ENCODE data around the gene AMER2. TPM values are rescaled to one million over a fixed set of nuclear protein-coding genes. Genes with fewer than 3 reads are reported as not detected.

AMER2 gene
- total RNA-seq, 1 experiment from 2014 or later, result not detected

DNA sequence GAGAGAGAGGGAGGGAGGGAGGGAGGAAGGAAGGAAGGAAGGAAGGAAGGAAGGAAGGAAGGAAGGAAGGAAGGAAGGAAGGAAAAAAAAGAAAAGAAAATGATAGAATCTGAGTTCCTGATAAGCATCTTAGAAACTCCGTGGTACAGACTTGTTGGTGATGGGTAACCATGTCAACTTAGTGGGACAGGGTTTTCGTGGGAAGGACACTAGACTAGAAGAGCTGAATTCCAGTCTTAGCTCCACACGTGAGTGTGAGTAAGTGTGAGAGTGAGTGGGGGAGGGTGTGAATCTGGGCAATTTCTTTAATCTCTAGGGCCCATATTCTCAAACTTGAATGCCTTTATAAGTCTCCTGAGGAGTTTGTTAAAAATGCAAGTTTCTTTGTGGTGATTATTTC is 41.1 kb downstream of the AMER2 start:
- Mint-ChIP-seq H3K4me1 (ENCODE audit: low read depth, unreplicated experiment) (no peaks in the 10 kb centered on the region), H3K36me3 (ENCODE audit: insufficient read depth, unreplicated experiment) (no peaks in the 10 kb centered on the region), H3K27ac (ENCODE audit: unreplicated experiment) (no peak overlapping the region), H3K4me3 (ENCODE audit: low read depth, unreplicated experiment) (no peak overlapping the region), H3K27me3 (ENCODE audit: unreplicated experiment) (peaks cover 70% of the 10 kb centered on the region), H3K9me3 (ENCODE audit: low read depth, unreplicated experiment) (peaks cover 2% of the 10 kb centered on the region)
- CTCF ChIA-PET, result interaction anchor here (0.7 kb wide), 1 partner anchor 467 kb away, joined by 8 read pairs; no protein-coding TSS in a partner anchor
- BruUV-seq (replicated peaks), result no TSS peak
- DNase-seq, result no peak
- no peak for TF ChIP-seq CTCF (IDR thresholded peaks at IDR 0.05; ENCODE audit: unreplicated experiment)
- intact Hi-C loops (cut with micrococcal nuclease; ENCODE audit: unreplicated experiment), result no loop called here

DNA sequence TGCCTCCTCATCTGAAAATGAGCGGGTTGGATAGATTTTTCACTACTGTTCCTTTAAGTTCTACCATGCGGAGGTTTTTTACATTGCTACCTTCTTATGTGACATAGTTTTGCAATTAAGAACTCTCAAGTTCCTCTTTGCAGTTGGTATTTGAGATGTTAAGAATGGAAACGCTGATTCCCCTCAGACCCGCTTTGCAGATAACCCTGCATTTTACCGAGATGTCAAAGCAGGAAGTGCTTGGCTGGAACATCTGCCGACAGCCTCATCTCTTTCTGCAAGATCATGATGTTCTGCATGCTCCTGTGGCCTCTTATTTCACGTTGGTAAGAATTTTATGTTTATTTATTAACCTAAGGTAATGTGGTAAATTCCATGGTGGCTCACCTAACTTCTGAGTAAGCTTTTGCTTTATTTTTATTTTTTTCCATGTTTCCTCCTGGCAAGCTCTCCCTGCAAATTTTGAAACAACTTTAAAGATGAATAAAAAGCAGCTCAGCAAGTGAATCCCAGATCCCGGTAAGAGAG is 53.6 kb downstream of the AMER2 start:
- H3K36me3 Mint-ChIP-seq (ENCODE audit: insufficient read depth, unreplicated experiment), result no peaks in the 10 kb centered on the region
- CTCF ChIA-PET, result no interaction called here
- no TSS peak for BruUV-seq (replicated peaks)
- H3K9me3 Mint-ChIP-seq (ENCODE audit: low read depth, unreplicated experiment), result no peaks in the 10 kb centered on the region
- no peaks in the 10 kb centered on the region for H3K4me1 Mint-ChIP-seq (ENCODE audit: low read depth, unreplicated experiment)
- H3K4me3 Mint-ChIP-seq (ENCODE audit: low read depth, unreplicated experiment), result no peak overlapping the region
- intact Hi-C loops (cut with micrococcal nuclease; ENCODE audit: unreplicated experiment), result loop anchor here (10.0 kb wide), 1 partner anchor 124 kb away; no protein-coding TSS in a partner anchor
- peaks cover 48% of the 10 kb centered on the region for H3K27me3 Mint-ChIP-seq (ENCODE audit: unreplicated experiment)
- H3K27ac Mint-ChIP-seq (ENCODE audit: unreplicated experiment), result no peak overlapping the region
- TF ChIP-seq CTCF (IDR thresholded peaks at IDR 0.05; ENCODE audit: unreplicated experiment), result no peak
- DNase-seq, result no peak

DNA sequence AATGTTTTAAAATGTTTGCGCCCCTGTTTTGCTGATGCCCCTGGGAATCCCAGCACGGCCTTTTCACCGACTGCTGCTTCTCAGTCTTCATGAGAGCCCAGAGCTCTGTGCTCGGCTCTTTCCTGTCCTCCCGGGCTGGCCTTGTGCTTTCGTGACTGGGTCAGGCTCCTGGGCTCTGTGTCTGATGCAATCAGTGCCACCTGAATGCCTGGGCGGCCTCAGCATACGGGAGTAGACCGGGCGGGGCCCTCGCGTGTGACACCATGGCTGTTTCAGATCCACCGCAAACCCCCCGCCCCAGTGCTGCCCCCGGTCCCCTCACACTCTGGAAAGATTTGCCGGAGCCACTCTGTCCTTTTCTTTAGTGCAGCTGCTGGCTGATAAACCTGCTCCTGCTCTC is 54.8 kb downstream of the AMER2 start:
- intact Hi-C loops (cut with micrococcal nuclease; ENCODE audit: unreplicated experiment), result loop anchor here (10.0 kb wide), 1 partner anchor 123 kb away; no protein-coding TSS in a partner anchor
- DNase-seq, result no peak
- Mint-ChIP-seq H3K4me1 (ENCODE audit: low read depth, unreplicated experiment) (no peaks in the 10 kb centered on the region), H3K27ac (ENCODE audit: unreplicated experiment) (no peak overlapping the region), H3K36me3 (ENCODE audit: insufficient read depth, unreplicated experiment) (no peaks in the 10 kb centered on the region), H3K9me3 (ENCODE audit: low read depth, unreplicated experiment) (no peaks in the 10 kb centered on the region), H3K4me3 (ENCODE audit: low read depth, unreplicated experiment) (no peak overlapping the region), H3K27me3 (ENCODE audit: unreplicated experiment) (peaks cover 48% of the 10 kb centered on the region)
- BruUV-seq (replicated peaks), result no TSS peak
- CTCF ChIA-PET, result no interaction called here
- no peak for TF ChIP-seq CTCF (IDR thresholded peaks at IDR 0.05; ENCODE audit: unreplicated experiment)

GRCh38 chr13:25116044-25116443 is 56.0 kb downstream of the AMER2 start:
- Mint-ChIP-seq H3K27me3 (ENCODE audit: unreplicated experiment) (peaks cover 48% of the 10 kb centered on the region), H3K4me3 (ENCODE audit: low read depth, unreplicated experiment) (no peak overlapping the region), H3K9me3 (ENCODE audit: low read depth, unreplicated experiment) (no peaks in the 10 kb centered on the region), H3K4me1 (ENCODE audit: low read depth, unreplicated experiment) (no peaks in the 10 kb centered on the region), H3K36me3 (ENCODE audit: insufficient read depth, unreplicated experiment) (no peaks in the 10 kb centered on the region), H3K27ac (ENCODE audit: unreplicated experiment) (no peak overlapping the region)
- CTCF ChIA-PET, result no interaction called here
- intact Hi-C loops (cut with micrococcal nuclease; ENCODE audit: unreplicated experiment), result loop anchor here (10.0 kb wide), 1 partner anchor 121 kb away; no protein-coding TSS in a partner anchor
- DNase-seq, result no peak
- TF ChIP-seq CTCF (IDR thresholded peaks at IDR 0.05; ENCODE audit: unreplicated experiment), result no peak
- no TSS peak for BruUV-seq (replicated peaks)

Data from Calu3 (cell line).